K562 (cell line): Measurements from ENCODE around the gene PLD3. TPM values are rescaled to one million over a fixed set of nuclear protein-coding genes. Genes with fewer than 3 reads are reported as not detected.

Experiments
- ATAC-seq: fragments of 200-7000 bp; cut with Tn5 transposase; 3 replicates; pipeline ENCODE4 v1.9.1; 2020; ENCODE audit warnings: moderate library complexity
- BruUV-seq: library from RNA; stranded (reverse); fragments of 400-500 nt; replicated peaks from 2 replicates; lab custom pipeline; 2021; lab: Mats Ljungman, UMichigan
- CTCF ChIA-PET: fragments of 300-600 bp; formaldehyde crosslinking; extraction: SDS; loops from one replicate; lab custom pipeline; 2021; ENCODE audit warnings: low intra/inter-chr PET ratio; lab: Yijun Ruan, JAX
- POLR2A ChIA-PET: fragments of 300-600, 350-650 bp; sonication (Branson Sonifier 250); formaldehyde crosslinking; extraction: SDS; loops from one replicate; lab custom pipeline; 2021; ENCODE audit warnings: antibody characterized with exemption, inconsistent platforms; lab: Yijun Ruan, JAX
- DNase-seq, 4 experiments: peaks; one replicate each; pipeline versions ENCODE4 v3.0.0 to v3.0.0-alpha.2; 2011 to 2018; ENCODE audit warnings: low spot score in 3 of 4, mixed read lengths in 3 of 4; ENCODE audit errors: extremely low read depth in 1 of 4
- FAIRE-seq: peaks from 2 replicates; lab custom pipeline; 2011; peaks lifted over from hg19 to GRCh38; lab: Jason Lieb, UNC
- H2AFZ ChIP-seq: 2 replicates; pipeline ENCODE4 v1.6.0; 2011; ENCODE audit warnings: low read depth, low read length, control low read depth, inconsistent platforms
- H3K27ac ChIP-seq: fragments of 200-600 bp; 3 replicates; pipeline ENCODE4 v1.8.0; 2011; ENCODE audit warnings: low read depth, mild to moderate bottlenecking, control low read depth, inconsistent platforms, low read length, moderate library complexity, mixed read lengths; ENCODE audit errors: extremely low read depth
- H3K27me3 ChIP-seq, 2 experiments: fragments of 300-600 bp in 1 of 2; 2 replicates in 1 of 2; 3 replicates in 1 of 2; pipeline versions ENCODE4 v1.6.0 to v1.8.0; 2011; ENCODE audit warnings: inconsistent platforms in 2 of 2, low read length in 2 of 2, mild to moderate bottlenecking in 1 of 2, mixed read lengths in 1 of 2, moderate library complexity in 1 of 2; ENCODE audit not compliant: control insufficient read depth in 2 of 2, insufficient read depth in 2 of 2
- H3K36me3 ChIP-seq: fragments of 300-600 bp; 3 replicates; pipeline ENCODE4 v1.8.0; 2011; ENCODE audit warnings: mild to moderate bottlenecking, low read length, inconsistent platforms; ENCODE audit not compliant: control insufficient read depth, insufficient read depth
- H3K4me1 ChIP-seq, 2 experiments: fragments of 200-600 bp in 1 of 2; replicated peaks in 1 of 2; 2 replicates in 1 of 2; 3 replicates in 1 of 2; pipeline versions ENCODE4 v1.5.1 to v1.8.0; 2011; ENCODE audit warnings: inconsistent platforms in 2 of 2, low read length in 2 of 2, mild to moderate bottlenecking in 1 of 2, mixed read lengths in 1 of 2, moderate library complexity in 1 of 2; ENCODE audit not compliant: control insufficient read depth in 2 of 2, insufficient read depth in 2 of 2
- H3K4me2 ChIP-seq: 2 replicates; pipeline ENCODE4 v1.6.1; 2011; ENCODE audit warnings: low read length, control low read depth, inconsistent platforms, mixed read lengths; ENCODE audit not compliant: insufficient read depth
- H3K4me3 ChIP-seq: fragments of 200-600 bp; sonication (generic), shearing (Covaris generic); 2 replicates; pipeline ENCODE4 v1.5.1; 2016; ENCODE audit warnings: control low read depth, inconsistent platforms
- H3K79me2 ChIP-seq: fragments of 200-600 bp; 3 replicates; pipeline ENCODE4 v1.8.0; 2011; ENCODE audit warnings: low read length, inconsistent platforms; ENCODE audit not compliant: control insufficient read depth, insufficient read depth
- H3K9ac ChIP-seq, 2 experiments: 2 replicates each; pipeline versions ENCODE4 v1.6.0 to v1.6.1; 2011; ENCODE audit warnings: low read depth in 2 of 2, low read length in 2 of 2, control low read depth in 1 of 2, inconsistent platforms in 1 of 2, mild to moderate bottlenecking in 1 of 2, mixed read lengths in 1 of 2; ENCODE audit not compliant: insufficient read depth in 1 of 2
- H3K9me1 ChIP-seq: one replicate; pipeline ENCODE4 v1.6.0; 2011; ENCODE audit warnings: inconsistent platforms, mild to moderate bottlenecking, low read length, moderate library complexity; ENCODE audit not compliant: control insufficient read depth, insufficient read depth
- H3K9me3 ChIP-seq: replicated peaks from 2 replicates; pipeline ENCODE4 v1.5.1; 2011; ENCODE audit warnings: low read depth, low read length, inconsistent platforms; ENCODE audit not compliant: control insufficient read depth, insufficient read depth
- H4K20me1 ChIP-seq: replicated peaks from 2 replicates; pipeline ENCODE4 v1.6.1; 2011; ENCODE audit warnings: low read length, inconsistent platforms, mixed read lengths; ENCODE audit not compliant: control insufficient read depth, insufficient read depth
- ATF7 ChIP-seq: fragments of 450-650 bp; IDR thresholded peaks from 2 replicates; pipeline ENCODE4 v1.7.1; 2014; ENCODE audit warnings: mild to moderate bottlenecking, moderate library complexity
- CSDE1 ChIP-seq, 2 experiments: fragments of 450-650 bp; IDR thresholded peaks; 2 replicates each; pipeline ENCODE4 v1.6.1; 2016; ENCODE audit warnings: mild to moderate bottlenecking in 1 of 2
- ETV6 ChIP-seq, 3 experiments: fragments of 150-350 bp in 1 of 3; sonication (generic) in 1 of 3; formaldehyde crosslinking in 1 of 3; IDR thresholded peaks; 2 replicates each; pipeline versions ENCODE4 v1.6.1 to v1.8.0; 2014 to 2022; ENCODE audit warnings: borderline replicate concordance in 2 of 3, low read depth in 2 of 3, antibody characterized with exemption in 1 of 3, low read length in 1 of 3, mild to moderate bottlenecking in 1 of 3, missing genetic modification reagents in 1 of 3
- HES1 ChIP-seq: fragments of 450-650 bp; IDR thresholded peaks from 2 replicates; pipeline ENCODE4 v1.6.1; 2016; ENCODE audit warnings: low read depth, mild to moderate bottlenecking, moderate library complexity
- SMARCA4 ChIP-seq: fragments of 450-650 bp; IDR thresholded peaks from 2 replicates; pipeline ENCODE4 v1.6.1; 2016
- TAF7 ChIP-seq: fragments of 450-650 bp; IDR thresholded peaks from 2 replicates; pipeline ENCODE4 v1.6.1; 2016; ENCODE audit warnings: missing genetic modification characterization, missing compliant biosample characterization
- ZEB2 ChIP-seq: fragments of 450-650 bp; IDR thresholded peaks from 2 replicates; pipeline ENCODE4 v1.6.1; 2016
- ZNF282 ChIP-seq: sonication (generic); formaldehyde crosslinking; IDR thresholded peaks from 2 replicates; pipeline ENCODE4 v1.8.1; 2023; ENCODE audit warnings: missing genetic modification reagents
- ZNF512 ChIP-seq: IDR thresholded peaks from 2 replicates; pipeline ENCODE4 v1.6.1; 2016; ENCODE audit warnings: missing genetic modification characterization, missing compliant biosample characterization
- ZNF639 ChIP-seq, 2 experiments: fragments of 200-800 bp in 1 of 2; sonication (Bioruptor generic) in 1 of 2; sonication (generic) in 1 of 2; formaldehyde crosslinking in 1 of 2; IDR thresholded peaks in 1 of 2; conservative IDR thresholded peaks in 1 of 2; 2 replicates each; pipeline versions ENCODE4 v1.5.0 to v1.6.1; 2016 to 2020; ENCODE audit warnings: missing compliant biosample characterization in 1 of 2, missing genetic modification characterization in 1 of 2, missing genetic modification reagents in 1 of 2
- ZNF785 ChIP-seq: fragments of 250-450 bp; sonication (Bioruptor Pico); IDR thresholded peaks from 2 replicates; pipeline ENCODE4 v1.4.0; 2020; ENCODE audit warnings: mild to moderate bottlenecking
- WGBS: fragments of 100-300 bp; shearing (Covaris generic); methylation state at CpG from one replicate; pipeline ENCODE4 v1.1.6; 2016; ENCODE audit warnings: low coverage, mixed read lengths; ENCODE audit not compliant: insufficient coverage; ENCODE audit errors: missing lambda C conversion rate; 5-methylcytosine and 5-hydroxymethylcytosine counted together
- in situ Hi-C: fragments of 300-500 bp; cut with MboI; formaldehyde crosslinking; loops from 4 replicates; pipeline ENCODE4 v1.15.0; 2018; ENCODE audit warnings: inconsistent platforms, mixed read lengths
- intact Hi-C: fragments of 100-400 bp; cut with micrococcal nuclease; formaldehyde crosslinking; loops from 2 replicates; pipeline ENCODE4 v1.14.2; 2022
- polyA plus RNA-seq, 8 experiments: library from polyadenylated mRNA; depleted of rRNA in 4 of 8; stranded (reverse) in 5 of 8; unstranded in 3 of 8; fragments of >200 nt; fragmentation: Nextera tagmentation in 2 of 8; fragmentation: Illumina TruSeq in 1 of 8; extraction: Ambion mirVana in 2 of 8; extraction: Trizol in 1 of 8; gene quantifications; 2 replicates each; pipeline versions ENCODE4 v1.2.1 to v1.2.3, GENCODE V29; 2011 to 2014; ENCODE audit warnings: inconsistent platforms in 1 of 8, missing spikeins in 1 of 8
- total RNA-seq, 7 experiments: library from RNA; depleted of rRNA in 6 of 7; stranded (reverse); fragments of >200 nt in 6 of 7; fragmentation: Illumina TruSeq in 2 of 7; extraction: Trizol in 2 of 7; gene quantifications; 2 replicates each; pipeline versions ENCODE4 v1.2.1 to v1.2.3, GENCODE V29; 2011 to 2021; ENCODE audit warnings: low replicate concordance in 1 of 7

Gene PLD3
- total and polyA plus RNA-seq, 9 of the 15 experiments (the other 6 are each of a cell fraction or from before 2014, with no cell fraction given): 2.3 to 128 (median 72.7) TPM

- Histone ChIP-seq H3K4me2 (no peak overlapping the region), H3K79me2 (no peaks in the 10 kb centered on the region), H2AFZ (no peak overlapping the region), H3K4me3 (no peak overlapping the region), H3K36me3 (no peaks in the 10 kb centered on the region), H3K4me1 (peaks cover under 1 to 18% of the 10 kb centered on the region in 2 experiments; a peak in 3 of 5 replicates), H3K9ac (no peak overlapping the region), H3K27me3 (peaks cover 0 to 14% of the 10 kb centered on the region in 2 experiments; a peak in 3 of 5 replicates), H3K27ac (no peak overlapping the region), H4K20me1 (no peaks in the 10 kb centered on the region)
- in situ Hi-C loops (no loop called here), intact Hi-C loops (no loop called here)
- 45% methylated on average over 10 of the region's 10 CpGs for WGBS
- POLR2A ChIA-PET: interaction anchor here (1.4 kb wide), 1 partner anchor 9 kb away, joined by 4 read pairs; no protein-coding TSS in a partner anchor
- ATAC-seq (no peak), DNase-seq (no peak), FAIRE-seq (no peak)
- no TSS peak for BruUV-seq
- TF ChIP-seq TAF7 (tag): no peak
- TF ChIP-seq, all 486 proteins: peak for 0
- Histone ChIP-seq H3K9me3 (no peaks in the 10 kb centered on the region), H3K9me1 (no peaks in the 10 kb centered on the region)
- CTCF ChIA-PET: no interaction called here
Observed at GRCh38 chr19:40387155-40387554, 38.7 kb downstream of the PLD3 start.

DNA sequence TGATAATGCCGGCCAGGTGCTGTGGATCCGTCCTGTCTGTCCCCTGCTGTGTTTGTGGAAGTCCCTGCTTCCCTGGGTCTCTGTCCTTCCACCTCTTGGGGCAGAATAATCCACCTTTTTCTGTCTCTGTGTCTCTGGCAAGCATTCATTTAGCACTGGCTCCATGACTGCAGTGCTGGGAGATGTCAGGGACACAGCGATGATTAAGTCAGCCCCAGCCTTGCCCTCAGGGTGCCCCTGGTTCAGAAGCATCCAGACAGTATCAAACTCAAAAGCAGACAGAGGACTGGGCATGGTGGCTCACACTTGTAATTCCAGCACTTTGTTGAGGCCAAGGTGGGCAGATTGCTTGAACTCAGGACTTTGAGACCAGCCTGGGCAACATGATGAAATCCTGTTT is 40.0 kb downstream of the PLD3 start:
- DNase-seq (no peak), FAIRE-seq (no peak), ATAC-seq (no peak)
- no TSS peak for BruUV-seq
- Histone ChIP-seq H4K20me1 (no peaks in the 10 kb centered on the region), H2AFZ (no peak overlapping the region), H3K9me3 (no peaks in the 10 kb centered on the region), H3K27ac (no peak overlapping the region), H3K27me3 (peaks cover 0 to 14% of the 10 kb centered on the region in 2 experiments; a peak in 3 of 5 replicates), H3K4me2 (no peak overlapping the region), H3K9ac (no peak overlapping the region), H3K9me1 (no peaks in the 10 kb centered on the region), H3K4me1 (peaks cover 6 to 21% of the 10 kb centered on the region in 2 experiments; a peak in 3 of 5 replicates), H3K79me2 (no peaks in the 10 kb centered on the region), H3K4me3 (no peak overlapping the region), H3K36me3 (no peaks in the 10 kb centered on the region)
- TF ChIP-seq ZNF282 (CRISPR knock-in tag) (no peak), ZNF512 (tag) (no peak), SMARCA4 (no peak), ATF7 (no peak), ETV6 (IDR thresholded peaks at IDR 0.05; ENCODE audit: borderline replicate concordance in 1 of 2, low read depth in 2 of 2, low read length in 1 of 2) (no peak), ETV6 (CRISPR knock-in tag; IDR thresholded peaks at IDR 0.05; ENCODE audit: borderline replicate concordance) (no peak), ZEB2 (no peak), ZNF785 (CRISPR knock-in tag) (no peak), HES1 (no peak), CSDE1 (IDR thresholded peaks at IDR 0.05) (no peak), ZNF639 (CRISPR knock-in tag; conservative IDR thresholded peaks at IDR 0.05 in 1 of 2, IDR thresholded peaks at IDR 0.05 in 1 of 2) (no peak)
- 11% methylated on average over 3 of the region's 3 CpGs for WGBS
- ChIA-PET POLR2A (interaction anchor here (1.2 kb wide), 1 partner anchor 9 kb away, joined by 9 read pairs; no protein-coding TSS in a partner anchor), CTCF (no interaction called here)
- in situ Hi-C loops: no loop called here
- intact Hi-C loops: no loop called here
